Pulmonary artery endothelial cell (primary cell): Measurements from ENCODE around the gene TRIM77. TPM values are rescaled to one million over a fixed set of nuclear protein-coding genes. Genes with fewer than 3 reads are reported as not detected.
"Not testable (repeated sequence)": the region's sequence is repeated elsewhere in the genome, so short reads cannot be mapped to it uniquely, and the experiment has no call there.

ENCODE experiments used
- DNase-seq: peaks from one replicate; pipeline ENCODE4 v3.0.0-alpha.2; 2011; ENCODE audit warnings: low read depth, low spot score
- total RNA-seq: library from RNA; depleted of rRNA; stranded (reverse); fragments of >200 nt; gene quantifications from 2 replicates; pipeline ENCODE4 v1.2.3, GENCODE V29; 2014

TRIM77 gene, protein sequence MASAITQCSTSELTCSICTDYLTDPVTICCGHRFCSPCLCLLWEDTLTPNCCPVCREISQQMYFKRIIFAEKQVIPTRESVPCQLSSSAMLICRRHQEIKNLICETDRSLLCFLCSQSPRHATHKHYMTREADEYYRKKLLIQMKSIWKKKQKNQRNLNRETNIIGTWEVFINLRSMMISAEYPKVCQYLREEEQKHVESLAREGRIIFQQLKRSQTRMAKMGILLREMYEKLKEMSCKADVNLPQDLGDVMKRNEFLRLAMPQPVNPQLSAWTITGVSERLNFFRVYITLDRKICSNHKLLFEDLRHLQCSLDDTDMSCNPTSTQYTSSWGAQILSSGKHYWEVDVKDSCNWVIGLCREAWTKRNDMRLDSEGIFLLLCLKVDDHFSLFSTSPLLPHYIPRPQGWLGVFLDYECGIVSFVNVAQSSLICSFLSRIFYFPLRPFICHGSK
- not detected in 2 replicates for total RNA-seq

DNA sequence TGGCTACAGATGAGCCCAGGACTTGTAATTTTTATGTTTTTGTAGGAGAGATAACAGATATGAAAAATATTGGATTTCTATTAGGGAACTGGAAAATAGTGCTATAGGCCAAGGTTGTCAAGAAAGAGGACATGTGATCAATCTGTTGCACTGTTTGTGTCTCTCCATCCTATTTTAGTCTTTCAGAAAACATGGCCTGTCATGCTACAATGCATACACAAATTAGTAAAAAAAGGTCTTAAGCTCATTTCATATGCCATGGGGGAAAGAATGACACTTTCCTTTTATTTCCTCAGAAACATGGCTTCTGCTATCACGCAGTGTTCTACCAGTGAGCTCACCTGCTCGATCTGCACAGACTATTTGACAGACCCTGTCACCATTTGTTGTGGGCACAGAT lies at the start of gene TRIM77:
Gene TRIM77, plus strand, starts transcription at position 301 of the 400 bp plus-strand sequence. Its CDS starts 0 bp downstream, at position 301.
- not testable (repeated sequence) for DNase-seq

DNA sequence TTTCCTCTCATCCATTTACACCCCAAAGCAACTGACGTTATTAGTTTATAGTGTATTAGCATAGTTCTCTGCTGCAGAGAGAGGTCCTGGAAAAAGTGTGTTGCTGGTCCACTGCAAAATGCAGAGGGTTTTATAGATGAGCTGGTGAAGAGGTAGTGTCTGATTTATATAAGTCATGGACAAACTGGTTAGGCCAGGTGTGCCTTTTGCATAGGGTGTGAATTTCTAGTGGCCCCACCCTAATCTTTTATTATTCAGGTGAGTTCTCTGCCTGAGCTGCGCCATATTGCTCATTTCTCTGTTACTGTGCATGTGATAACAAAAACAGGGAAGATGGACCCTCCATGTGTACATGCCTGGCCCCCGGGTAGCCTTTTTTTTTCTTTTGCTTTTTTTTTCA lies 43.1 kb upstream of the TRIM77 start:
- no peak for DNase-seq

DNA sequence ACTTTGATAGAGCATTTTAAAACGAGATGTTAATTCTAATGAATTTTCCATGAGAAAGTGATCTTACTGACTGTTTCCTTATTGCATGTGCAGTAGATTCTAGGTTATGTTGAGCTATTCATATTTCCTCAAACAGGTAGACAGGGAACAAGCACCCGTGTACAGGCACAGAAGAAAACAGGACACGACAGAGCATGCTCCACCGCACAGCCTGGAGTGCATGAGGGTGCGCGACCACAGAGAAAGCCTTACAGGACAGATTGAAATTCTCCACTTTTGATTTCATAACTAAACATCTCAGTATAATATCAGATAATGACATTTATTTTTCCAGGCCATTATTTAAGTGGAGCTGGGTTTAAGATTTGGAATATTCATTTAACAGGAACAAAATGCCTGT lies 41.9 kb upstream of the TRIM77 start:
- DNase-seq = not testable (repeated sequence)

DNA sequence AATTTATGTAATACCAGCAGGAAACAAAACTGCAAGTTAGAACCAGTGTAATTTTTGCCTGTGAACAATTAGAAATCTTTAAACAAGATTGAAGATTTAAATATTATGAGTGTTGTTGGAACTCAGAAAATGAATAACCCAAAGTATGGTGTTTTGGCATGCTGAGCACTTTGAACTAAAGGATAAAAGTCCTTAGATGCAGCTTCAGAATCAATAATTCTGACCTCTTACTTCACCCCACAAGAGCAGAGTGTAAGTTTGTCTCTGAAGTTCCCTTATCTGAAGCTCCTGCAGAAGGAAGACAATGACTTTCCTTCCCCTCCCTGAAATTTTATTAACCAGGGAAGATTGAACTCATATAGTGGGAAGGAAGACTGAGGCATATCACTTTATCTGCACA lies 40.5 kb upstream of the TRIM77 start:
- not testable (repeated sequence) for DNase-seq

DNA sequence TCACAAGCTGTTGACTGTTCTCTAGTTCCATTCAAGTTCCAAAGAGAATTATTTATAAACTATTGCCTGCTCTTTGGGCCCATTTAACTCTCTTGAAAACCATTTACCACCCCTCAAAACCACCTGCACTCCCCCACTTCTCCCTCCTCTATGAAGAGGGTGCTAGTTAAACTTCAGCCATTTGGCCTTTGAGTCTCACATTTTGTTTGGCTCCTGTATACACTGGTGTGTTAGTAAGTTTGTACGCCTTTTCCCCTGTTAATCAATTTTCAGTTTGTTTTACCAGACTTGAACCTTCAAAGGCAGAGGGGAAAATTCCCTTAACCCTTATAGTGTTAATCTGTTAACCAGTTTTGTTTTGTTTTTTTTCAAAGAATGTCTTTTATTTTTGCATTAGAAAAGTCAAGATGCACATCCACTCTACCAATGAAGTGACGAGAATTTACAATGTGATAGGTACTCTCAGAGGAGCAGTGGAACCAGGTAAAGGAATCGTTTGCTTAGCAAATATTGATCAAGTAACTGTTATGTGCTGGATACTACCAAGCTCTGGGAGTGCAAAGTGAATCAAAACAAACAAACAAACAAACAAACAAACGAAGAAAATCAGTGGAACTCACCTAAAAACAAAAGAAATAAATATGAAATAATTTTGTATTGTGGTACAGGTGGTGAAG lies 40.0 kb upstream of the TRIM77 start:
- DNase-seq = not testable (repeated sequence)

DNA sequence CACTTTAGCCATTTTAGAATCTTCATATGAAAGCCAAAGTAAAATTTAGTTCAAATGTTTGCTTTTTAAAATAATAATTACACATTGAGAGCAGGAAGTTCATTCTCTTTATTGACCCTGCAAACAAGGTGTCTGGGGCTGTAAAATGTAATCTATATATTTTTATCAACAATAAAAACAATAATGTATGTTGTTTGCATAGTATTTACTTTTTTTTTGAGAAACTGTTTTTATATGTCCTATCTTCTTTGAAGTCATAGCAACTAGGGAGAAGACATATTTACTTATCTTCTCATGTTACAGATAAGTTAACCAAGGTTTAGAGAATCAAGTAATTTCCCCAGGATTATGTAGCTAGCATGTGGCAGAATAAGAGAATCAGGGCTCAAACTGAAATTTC lies 37.6 kb upstream of the TRIM77 start:
- not testable (repeated sequence) for DNase-seq

DNA sequence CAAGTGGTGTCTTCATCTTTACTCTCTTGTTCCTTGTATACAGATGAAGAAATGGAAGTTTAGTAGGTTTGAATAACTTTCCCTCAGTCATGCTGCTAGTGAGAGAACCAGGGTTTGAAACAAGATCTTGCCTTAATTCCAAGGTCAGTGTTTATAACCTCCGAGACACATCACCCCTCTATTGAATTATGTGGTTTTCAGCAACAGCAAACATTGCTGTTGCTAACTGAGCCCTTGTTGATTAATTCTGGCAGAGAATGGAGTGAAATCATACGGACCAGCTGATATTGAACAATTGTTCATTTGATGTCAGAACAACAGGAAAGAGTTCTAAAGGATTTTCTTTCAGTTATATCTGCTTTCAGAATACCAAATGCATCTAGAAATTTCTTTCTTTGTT lies 36.7 kb upstream of the TRIM77 start:
- DNase-seq = not testable (repeated sequence)

DNA sequence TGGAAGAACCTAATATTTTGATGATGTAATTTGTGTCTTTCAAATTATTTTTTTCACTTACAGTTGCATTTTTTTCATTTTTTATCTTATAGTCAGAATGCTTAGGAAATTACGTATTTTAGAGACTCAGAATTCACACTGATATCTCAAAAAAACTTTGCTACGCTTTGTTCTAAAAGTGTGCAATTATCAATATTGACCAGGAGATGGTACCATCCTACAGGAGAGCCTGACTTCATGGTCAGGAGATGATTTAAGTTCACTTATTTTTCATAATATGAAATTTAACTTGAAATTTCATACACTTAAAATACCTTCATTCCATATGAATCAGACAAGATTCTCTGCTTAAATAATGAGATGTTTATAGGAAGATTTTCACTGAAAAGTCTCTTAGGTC lies 34.7 kb upstream of the TRIM77 start:
- not testable (repeated sequence) for DNase-seq

DNA sequence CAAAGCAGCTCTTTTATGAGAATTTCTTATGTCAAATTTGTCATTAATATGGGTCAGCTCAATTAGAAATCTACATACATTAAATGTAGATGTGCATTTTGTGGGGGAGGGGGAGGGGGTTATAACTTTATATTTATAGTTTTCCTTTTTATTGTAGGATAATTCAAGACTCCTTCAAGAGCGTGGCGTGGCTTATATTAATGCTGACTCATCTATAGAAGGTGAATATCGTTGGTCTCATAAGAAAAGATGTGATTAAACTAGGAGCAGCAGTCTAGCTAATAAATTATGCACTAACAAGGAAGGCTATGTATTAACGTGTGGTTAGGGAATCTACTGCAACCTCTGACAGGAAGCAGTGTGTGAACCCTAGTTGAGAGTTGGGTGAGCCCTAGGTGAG lies 34.2 kb upstream of the TRIM77 start:
- DNase-seq = not testable (repeated sequence)

DNA sequence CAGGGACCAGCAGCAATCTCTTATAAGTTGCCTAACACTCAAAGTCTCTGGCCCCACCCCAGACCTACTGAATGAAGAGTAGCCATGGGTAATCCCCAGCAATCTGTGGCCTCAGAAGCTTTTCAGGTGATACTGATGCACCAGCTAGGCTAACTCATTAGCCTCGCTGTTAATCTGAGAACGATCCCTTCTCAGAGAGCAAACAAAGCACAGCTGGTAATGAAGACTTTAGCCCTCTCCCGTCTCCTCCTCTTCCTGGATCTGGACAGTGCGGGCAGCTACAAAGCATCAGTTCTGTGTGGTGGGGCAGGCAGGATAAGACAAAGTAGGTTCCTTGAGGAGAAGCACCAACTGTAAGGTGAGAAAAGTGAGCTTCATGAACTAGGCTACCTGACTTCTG lies 3.0 kb upstream of the TRIM77 start:
- not testable (repeated sequence) for DNase-seq

DNA sequence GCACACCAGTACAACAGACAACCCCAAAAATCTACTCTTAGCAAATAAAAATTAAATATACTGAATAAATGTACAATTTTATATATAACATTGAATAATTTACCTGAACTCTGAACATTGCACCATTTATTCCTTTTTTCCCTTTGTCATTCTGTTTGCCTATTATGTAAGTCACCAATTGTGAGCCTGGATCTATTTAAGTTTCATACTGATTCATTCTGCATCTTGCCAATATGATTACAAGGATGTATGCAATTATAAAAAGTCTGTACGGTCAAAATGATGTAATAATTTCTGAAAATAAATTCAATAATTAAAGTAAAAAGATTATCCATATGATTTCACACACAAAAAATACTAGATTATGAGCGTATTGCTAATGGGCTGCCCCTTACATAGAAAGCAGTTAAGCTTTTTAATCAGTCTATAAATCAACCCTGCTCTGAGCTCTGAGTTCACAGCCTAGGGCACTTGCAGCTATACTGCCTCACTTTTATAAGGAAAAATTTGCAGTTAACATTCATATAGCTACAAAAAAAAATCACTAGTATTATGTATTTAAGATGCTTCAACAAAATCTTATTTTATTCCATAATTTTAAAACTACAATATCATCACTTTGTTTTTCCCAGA lies 14.9 kb downstream of the TRIM77 start:
- not testable (repeated sequence) for DNase-seq

DNA sequence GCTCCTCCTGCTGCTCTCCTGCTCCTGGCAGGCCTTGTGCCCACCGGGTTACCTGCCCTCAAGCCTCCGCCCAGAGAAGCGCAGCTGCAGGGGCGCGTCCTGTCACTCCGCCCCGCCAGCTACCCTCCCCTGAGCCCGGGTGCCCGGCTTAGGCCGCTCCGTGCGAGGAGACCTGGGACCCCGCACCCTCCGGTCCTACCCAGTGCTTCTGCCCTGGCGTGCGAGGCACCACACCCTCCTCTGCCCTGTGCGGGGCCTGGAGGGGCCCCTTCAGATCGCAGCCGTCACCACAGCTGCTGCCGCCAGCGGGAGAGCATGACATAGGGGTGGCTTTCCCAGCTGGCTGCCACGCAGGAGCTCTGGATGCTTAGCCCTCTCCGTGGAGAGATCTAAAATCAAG lies 20.1 kb downstream of the TRIM77 start:
- DNase-seq = not testable (repeated sequence)

DNA sequence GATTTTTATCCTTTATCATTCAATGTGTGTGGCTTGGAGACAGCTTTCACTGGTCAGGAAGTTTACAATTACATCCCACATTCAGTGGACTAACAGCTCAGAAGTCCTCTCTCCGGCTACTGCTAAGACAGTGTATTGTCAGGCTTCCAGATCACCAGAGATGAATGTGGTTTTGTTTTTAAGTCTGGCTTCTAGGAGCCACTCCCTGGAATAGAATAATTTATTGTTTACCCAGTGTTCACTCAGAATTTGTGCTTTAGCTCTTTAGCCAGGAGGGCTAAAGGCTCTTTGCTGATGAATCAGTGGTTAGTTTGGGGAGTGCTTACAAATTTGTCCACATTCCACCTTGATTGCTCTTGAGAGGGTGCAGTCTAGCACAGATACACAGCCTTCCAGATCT lies 26.5 kb downstream of the TRIM77 start:
- DNase-seq = no peak

DNA sequence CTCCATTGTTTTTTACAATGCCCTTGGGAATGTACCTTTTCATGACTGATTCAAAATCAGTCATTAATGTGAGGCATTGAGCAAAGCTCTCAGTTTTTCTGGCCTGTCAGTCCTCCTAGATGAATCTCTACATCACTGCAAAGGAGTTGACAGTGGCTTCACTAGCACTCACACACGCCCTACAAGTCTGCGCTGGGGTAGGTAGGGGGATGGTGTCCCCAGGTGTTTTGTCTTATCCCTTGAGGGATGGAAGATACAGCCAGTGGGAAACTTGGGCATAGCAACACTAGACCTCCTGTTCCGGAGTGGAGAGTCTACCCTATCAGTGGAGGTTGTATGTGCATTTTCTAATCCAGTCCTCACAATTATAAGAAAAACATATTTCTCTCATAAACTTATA lies 27.0 kb downstream of the TRIM77 start:
- no peak for DNase-seq

DNA sequence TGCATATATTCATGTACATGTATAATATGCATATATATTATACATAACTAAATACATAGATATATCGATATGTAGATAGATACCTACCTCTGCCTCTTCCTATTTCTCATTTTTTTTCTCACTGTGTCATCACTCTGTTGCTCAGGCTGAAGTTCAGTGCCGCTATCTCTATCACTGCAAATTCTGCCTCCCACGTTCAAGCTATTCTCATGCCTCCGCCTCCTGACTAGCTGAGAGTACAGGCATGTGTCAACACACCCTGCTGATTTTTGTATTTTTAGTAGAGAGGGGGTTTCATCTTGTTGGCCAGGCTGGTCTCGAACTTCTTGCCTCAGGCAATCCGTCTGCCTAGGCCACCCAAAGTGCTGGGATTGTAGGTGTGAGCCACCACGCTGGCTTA lies 31.3 kb downstream of the TRIM77 start:
- not testable (repeated sequence) for DNase-seq

DNA sequence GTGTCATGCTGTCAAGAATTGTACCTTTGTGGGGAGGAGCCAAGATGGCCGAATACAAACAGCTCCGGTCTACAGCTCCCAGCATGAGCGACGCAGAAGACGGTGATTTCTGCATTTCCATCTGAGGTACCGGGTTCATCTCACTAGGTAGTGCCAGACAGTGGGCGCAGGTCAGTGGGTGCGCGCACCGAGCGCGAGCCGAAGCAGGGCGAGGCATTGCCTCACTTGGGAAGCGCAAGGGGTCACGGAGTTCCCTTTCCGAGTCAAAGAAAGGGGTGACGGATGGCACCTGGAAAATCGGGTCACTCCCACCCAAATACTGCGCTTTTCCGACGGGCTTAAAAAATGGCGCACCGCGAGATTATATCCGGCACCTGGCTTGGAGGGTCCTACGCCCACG lies 34.1 kb downstream of the TRIM77 start:
- not testable (repeated sequence) for DNase-seq

DNA sequence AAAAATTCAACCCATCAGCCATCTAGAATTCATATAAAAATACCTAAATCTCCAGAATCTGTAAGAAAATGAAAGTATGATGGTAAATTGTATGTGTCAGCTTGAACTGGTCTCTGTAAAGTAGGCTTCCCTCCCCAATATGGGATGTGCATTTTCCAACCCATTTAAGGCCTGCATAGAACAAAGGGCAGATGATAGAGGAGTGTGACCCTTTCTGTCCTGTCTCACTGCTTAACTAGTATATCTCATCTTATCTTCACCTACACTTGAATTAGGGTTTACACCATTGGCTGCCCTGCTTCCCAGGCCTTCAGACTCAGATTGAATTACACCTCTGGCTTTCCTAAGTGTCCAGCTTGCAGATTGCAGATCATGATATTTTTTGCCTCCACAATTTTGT lies 40.7 kb downstream of the TRIM77 start:
- DNase-seq = not testable (repeated sequence)

Other genes with a start within 250 kb of the TRIM77 start
- gene NOX4, start 218.9 kb upstream of the TRIM77 start, total RNA-seq = 15.9 and 17.1 TPM in 2 replicates
- gene TRIM49, start 98.3 kb downstream of the TRIM77 start, total RNA-seq = not detected in 2 replicates
- gene TRIM64B, start 168.2 kb downstream of the TRIM77 start, total RNA-seq = not detected in 2 replicates
- gene TRIM49D1, start 211.9 kb downstream of the TRIM77 start, total RNA-seq = not detected in 2 replicates
- not detected in 2 replicates for gene TRIM49D2, start 213.8 kb downstream of the TRIM77 start, total RNA-seq